Stomach (tissue), 9 donors: ENCODE data around the gene PALLD. TPM values are rescaled to one million over a fixed set of nuclear protein-coding genes. Genes with fewer than 3 reads are reported as not detected.

ENCODE experiments used
- DNase-seq, 2 donors: peaks; one replicate each; pipeline versions ENCODE4 v3.0.0 to v3.0.0-alpha.2; 2013 to 2019
- H3K27ac ChIP-seq, 5 donors: fragments of 200-600 bp in 4 of 5; sonication (generic) in 4 of 5; one replicate each; pipeline ENCODE4 v1.5.1; 2013 to 2019; ENCODE audit warnings: mild to moderate bottlenecking in 1 of 5, moderate library complexity in 1 of 5
- H3K27me3 ChIP-seq, 3 donors: fragments of 200-600 bp; sonication (generic); one replicate each; pipeline ENCODE4 v1.5.1; 2017 to 2019; ENCODE audit warnings: mixed run types in 1 of 3
- H3K36me3 ChIP-seq, 4 donors: fragments of 200-600 bp; sonication (generic); 1 replicate in 3 of 4; 2 replicates in 1 of 4; pipeline ENCODE4 v1.5.1; 2016 to 2019
- H3K4me1 ChIP-seq, 4 donors: fragments of 200-600 bp; sonication (generic); one replicate each; pipeline ENCODE4 v1.5.1; 2016 to 2019
- H3K4me3 ChIP-seq, 4 donors: fragments of 200-600 bp; sonication (generic) in 3 of 4; one replicate each; pipeline ENCODE4 v1.5.1; 2016 to 2019; ENCODE audit warnings: mild to moderate bottlenecking in 1 of 4
- H3K9me3 ChIP-seq, 4 donors: fragments of 200-600 bp; sonication (generic); one replicate each; pipeline ENCODE4 v1.5.1; 2016 to 2019
- CTCF ChIP-seq, 7 experiments: fragments of 450-650 bp in 4 of 7; fragments of 200-600 bp in 3 of 7; sonication (generic) in 3 of 7; IDR thresholded peaks; one replicate each; pipeline ENCODE4 v1.5.1; 2016 to 2019; ENCODE audit warnings: antibody characterized with exemption in 7 of 7, control low read depth in 2 of 7, mild to moderate bottlenecking in 1 of 7
- EP300 ChIP-seq: sonication (generic); formaldehyde crosslinking; IDR thresholded peaks from one replicate; pipeline ENCODE4 v1.6.1; 2017; ENCODE audit warnings: antibody characterized with exemption
- POLR2A ChIP-seq, 4 donors: fragments of 450-650 bp; IDR thresholded peaks; one replicate each; pipeline ENCODE4 v1.6.1; 2016; ENCODE audit warnings: antibody characterized with exemption in 4 of 4, control low read depth in 2 of 4, mild to moderate bottlenecking in 1 of 4, moderate library complexity in 1 of 4
- POLR2AphosphoS5 ChIP-seq, 3 donors: sonication (generic); formaldehyde crosslinking; IDR thresholded peaks; one replicate each; pipeline ENCODE4 v1.6.1; 2016; ENCODE audit warnings: antibody characterized with exemption in 3 of 3
- WGBS, 5 donors: extraction: QIAGEN DNeasy Blood & Tissue Kit in 3 of 5; methylation state at CpG; one replicate each; pipeline versions ENCODE4 v1.1.5 to v1.1.7; 2013 to 2018; 5-methylcytosine and 5-hydroxymethylcytosine counted together
- intact Hi-C: fragments of 100-400 bp; cut with DNase I; formaldehyde crosslinking; loops from one replicate; pipeline ENCODE4 v1.15.1; 2023; ENCODE audit warnings: low total_unique reads
- polyA plus RNA-seq, 3 donors: library from polyadenylated mRNA; stranded (reverse); fragments of 200-250 nt; gene quantifications; one replicate each; pipeline ENCODE4 v1.2.3, GENCODE V29; 2013
- total RNA-seq, 5 donors: library from RNA; depleted of rRNA; stranded (reverse); fragments of >200 nt; gene quantifications; one replicate each; pipeline versions ENCODE4 v1.1.0 to v1.2.3, GENCODE V29; 2014 to 2016
- donor health status: healthy with polysubstance abuse.
- donor health status: Bipolar disorder and iron deficiency.
- donor health status: healthy.

Gene PALLD
- total and polyA plus RNA-seq, 8 donors: 75.9 to 984 (median 206) TPM

- Histone ChIP-seq H3K27ac (peak overlapping the region in 3 of 5 donors; percentile 49 to 64 (median 59)), H3K4me3 (no peak overlapping the region), H3K4me1 (peaks cover 5 to 65% (median 42%) of the 10 kb centered on the region in 4 donors), H3K27me3 (no peaks in the 10 kb centered on the region), H3K36me3 (no peaks in the 10 kb centered on the region), H3K9me3 (no peaks in the 10 kb centered on the region)
- TF ChIP-seq POLR2A (IDR thresholded peaks at IDR 0.05): no peak
- TF ChIP-seq CTCF (IDR thresholded peaks at IDR 0.05): no peak
- TF ChIP-seq EP300: no peak
- TF ChIP-seq POLR2AphosphoS5 (IDR thresholded peaks at IDR 0.05): no peak
- 64 to 84% (median 79%) methylated on average over 3 of the region's 3 CpGs for WGBS, 5 donors
- no peak for DNase-seq
- intact Hi-C loops: no loop called here
Measured at GRCh38 chr4:168813890-168814289, 317.0 kb downstream of the PALLD start.

GRCh38 chr4:168815379-168816345 is 318.8 kb downstream of the PALLD start:
- WGBS, 5 donors: 56 to 69% (median 65%) methylated on average over 13 of the region's 13 CpGs
- DNase-seq: peak in 1 of 2 donors; percentile 78
- Histone ChIP-seq H3K36me3 (no peaks in the 10 kb centered on the region), H3K4me3 (peak overlapping the region in 1 of 4 donors; percentile 10), H3K27ac (peak overlapping the region; percentile 35 to 89 (median 79)), H3K27me3 (no peaks in the 10 kb centered on the region), H3K9me3 (no peaks in the 10 kb centered on the region), H3K4me1 (peaks cover 5 to 65% (median 42%) of the 10 kb centered on the region in 4 donors)
- TF ChIP-seq EP300 (peak; percentile 14), POLR2AphosphoS5 (IDR thresholded peaks at IDR 0.05) (peak in 2 of 3 donors; percentile 74 to 83), CTCF (IDR thresholded peaks at IDR 0.05) (no peak), POLR2A (IDR thresholded peaks at IDR 0.05) (no peak)
- intact Hi-C loops: no loop called here

GRCh38 chr4:168817370-168817769 is 320.5 kb downstream of the PALLD start:
- Histone ChIP-seq H3K9me3 (no peaks in the 10 kb centered on the region), H3K4me1 (peaks cover 5 to 49% (median 29%) of the 10 kb centered on the region in 4 donors), H3K4me3 (peak overlapping the region in 3 of 4 donors; percentile 2 to 16 (median 10)), H3K36me3 (no peaks in the 10 kb centered on the region), H3K27me3 (no peaks in the 10 kb centered on the region), H3K27ac (peak overlapping the region in 4 of 5 donors; percentile 78 to 89 (median 80))
- WGBS, 5 donors: 36 to 44% (median 43%) methylated on average over 2 of the region's 2 CpGs
- DNase-seq: no peak
- intact Hi-C loops: no loop called here
- TF ChIP-seq POLR2AphosphoS5 (IDR thresholded peaks at IDR 0.05) (no peak), CTCF (IDR thresholded peaks at IDR 0.05) (no peak), EP300 (no peak), POLR2A (IDR thresholded peaks at IDR 0.05) (no peak)

- no peaks in the 10 kb centered on the region for H3K27me3 ChIP-seq
- intact Hi-C loops: no loop called here
- no peak overlapping the region for H3K4me3 ChIP-seq
- 88 to 95% (median 92%) methylated on average over 5 of the region's 5 CpGs for WGBS, 5 donors
- no peaks in the 10 kb centered on the region for H3K36me3 ChIP-seq
- peaks cover 0 to 8% (median 2%) of the 10 kb centered on the region in 4 donors for H3K4me1 ChIP-seq
- no peak for DNase-seq
- TF ChIP-seq CTCF (IDR thresholded peaks at IDR 0.05) (no peak), EP300 (no peak), POLR2AphosphoS5 (IDR thresholded peaks at IDR 0.05) (no peak)
- H3K9me3 ChIP-seq: no peaks in the 10 kb centered on the region
- no peak overlapping the region for H3K27ac ChIP-seq
Measured at GRCh38 chr4:168822481-168822880, 325.6 kb downstream of the PALLD start.
